Measurements from ENCODE around the gene TTLL12. TPM values are rescaled to one million over a fixed set of nuclear protein-coding genes. Genes with fewer than 3 reads are reported as not detected.
"Not testable (repeated sequence)": the region's sequence is repeated elsewhere in the genome, so short reads cannot be mapped to it uniquely, and the experiment has no call there.

Gene TTLL12
- total RNA-seq, 1 experiment from 2014 or later: 113 TPM

DNA sequence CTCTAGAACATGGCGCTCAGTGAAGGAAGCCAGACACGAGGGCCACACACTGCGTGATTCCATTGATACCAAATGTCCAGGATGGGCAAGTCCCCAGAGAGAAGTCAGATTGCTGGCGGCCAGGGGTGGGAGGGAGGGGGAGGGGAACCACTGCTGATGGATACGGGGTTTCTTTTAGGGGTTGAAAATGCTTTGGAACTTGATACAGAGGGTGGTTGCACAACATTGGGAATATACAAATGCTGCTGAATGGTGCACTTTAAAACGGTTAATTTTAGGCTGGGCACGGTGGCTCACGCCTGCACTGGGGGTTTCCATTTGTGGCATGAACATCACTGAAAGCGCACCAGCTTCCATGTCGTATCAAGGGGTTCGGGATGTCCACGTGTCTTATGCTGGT lies 30.5 kb downstream of the TTLL12 start:
- no peak for DNase-seq (ENCODE audit: low read depth)

DNA sequence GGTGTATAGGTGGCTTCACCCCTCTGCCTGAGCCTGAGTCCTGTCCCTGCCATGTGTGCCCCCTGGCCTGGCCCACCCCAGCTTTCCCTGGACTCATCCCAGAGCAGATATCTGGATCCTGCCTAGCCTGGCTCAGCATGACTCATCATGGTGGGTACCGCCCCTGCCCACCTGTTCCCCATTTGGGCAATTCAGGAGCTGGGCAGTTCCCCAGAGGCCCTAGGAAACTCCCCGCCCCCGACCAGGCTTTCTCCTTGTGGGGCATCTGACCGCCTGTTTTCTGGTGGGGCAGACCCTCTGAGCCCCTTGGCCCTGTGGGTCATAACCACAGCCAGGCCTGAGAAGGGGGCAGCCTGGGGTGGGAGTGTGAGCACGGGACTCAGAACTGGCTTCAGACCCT lies 31.1 kb downstream of the TTLL12 start:
- DNase-seq (ENCODE audit: low read depth): no peak

DNA sequence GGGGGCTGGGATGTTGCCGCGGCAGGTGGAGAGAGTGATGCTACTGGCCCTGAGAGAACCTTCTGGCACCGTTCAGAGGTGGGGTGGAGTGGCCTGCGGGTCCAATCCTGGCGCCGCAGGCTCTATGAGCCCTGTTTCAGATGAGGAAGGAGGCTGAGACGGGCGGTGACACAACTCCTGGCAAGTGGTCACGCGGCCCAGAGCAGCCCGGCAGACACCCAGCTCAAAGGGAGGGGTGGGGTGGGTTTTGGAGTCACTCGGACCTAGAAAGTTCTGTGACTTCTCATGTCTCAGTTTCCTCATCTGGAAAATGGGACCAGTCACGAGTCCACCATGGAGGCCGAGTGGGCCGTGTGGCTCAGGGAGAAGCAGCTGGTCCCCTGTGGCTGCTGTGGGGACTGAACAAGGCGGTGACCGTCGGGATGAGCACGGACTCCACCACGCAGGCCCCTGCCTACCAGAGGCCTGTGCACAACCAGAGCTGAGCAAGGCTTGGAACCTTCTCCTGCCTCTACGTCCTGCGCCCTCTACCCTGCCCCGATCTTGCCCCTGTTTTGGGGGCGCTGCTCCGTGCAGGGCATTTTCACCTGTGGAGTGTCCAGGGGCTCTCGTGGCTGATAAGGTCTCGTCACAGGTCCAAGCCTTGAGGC lies 31.9 kb downstream of the TTLL12 start:
- no peak for DNase-seq (ENCODE audit: low read depth)

- DNase-seq (ENCODE audit: low read depth): no peak
These were observed 33.0 kb downstream of the TTLL12 start for GRCh38 chr22:43153899-43154298.

- DNase-seq (ENCODE audit: low read depth): peak; percentile 63
These were observed 34.4 kb downstream of the TTLL12 start for GRCh38 chr22:43152357-43153071.

- no peak for DNase-seq (ENCODE audit: low read depth)
These were observed 35.0 kb downstream of the TTLL12 start for GRCh38 chr22:43152003-43152356.

DNA sequence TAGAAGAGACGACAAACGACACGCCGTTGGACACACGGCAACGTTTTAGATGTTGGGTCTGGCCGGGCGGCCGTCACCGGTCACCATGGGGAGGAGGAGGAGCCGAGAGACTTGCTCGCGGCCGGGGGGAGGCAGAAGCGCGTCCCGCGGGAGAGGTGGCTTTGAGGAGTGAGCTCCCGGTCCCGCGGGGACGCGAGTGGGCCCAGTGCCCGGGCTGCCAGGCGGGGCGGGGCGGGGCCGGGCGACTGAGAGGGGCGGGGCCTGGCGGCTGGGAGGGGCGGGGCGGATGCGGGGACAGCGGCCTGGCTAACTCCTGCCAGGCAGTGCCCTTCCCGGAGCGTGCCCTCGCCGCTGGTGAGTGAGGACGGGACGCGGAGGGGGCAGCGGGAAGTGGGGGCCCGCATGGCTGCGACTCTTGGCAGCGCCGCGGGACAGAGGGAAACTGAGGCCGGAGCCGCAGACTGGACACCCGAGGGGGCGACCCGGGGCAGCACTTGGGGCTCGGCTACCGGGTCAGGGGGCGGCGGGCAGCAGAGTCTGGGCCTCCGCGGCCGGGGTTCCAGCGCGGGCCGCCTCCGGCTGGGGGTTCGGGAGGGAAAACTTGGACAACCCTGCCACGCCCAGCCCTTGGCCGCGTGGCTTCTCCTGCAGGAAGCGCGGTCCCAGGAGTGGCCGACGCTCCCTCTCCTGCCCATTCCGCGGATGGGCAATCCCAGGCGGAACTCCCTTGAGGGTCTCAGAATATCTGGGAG lies 35.5 kb downstream of the TTLL12 start, which contains the start of gene TSPO:
Gene TSPO (plus strand): TSS at position 309 of the 752 bp plus-strand sequence. CDS start 7,680 bp downstream, outside the sequence.
- peak; percentile 30 for DNase-seq (ENCODE audit: low read depth)

DNA sequence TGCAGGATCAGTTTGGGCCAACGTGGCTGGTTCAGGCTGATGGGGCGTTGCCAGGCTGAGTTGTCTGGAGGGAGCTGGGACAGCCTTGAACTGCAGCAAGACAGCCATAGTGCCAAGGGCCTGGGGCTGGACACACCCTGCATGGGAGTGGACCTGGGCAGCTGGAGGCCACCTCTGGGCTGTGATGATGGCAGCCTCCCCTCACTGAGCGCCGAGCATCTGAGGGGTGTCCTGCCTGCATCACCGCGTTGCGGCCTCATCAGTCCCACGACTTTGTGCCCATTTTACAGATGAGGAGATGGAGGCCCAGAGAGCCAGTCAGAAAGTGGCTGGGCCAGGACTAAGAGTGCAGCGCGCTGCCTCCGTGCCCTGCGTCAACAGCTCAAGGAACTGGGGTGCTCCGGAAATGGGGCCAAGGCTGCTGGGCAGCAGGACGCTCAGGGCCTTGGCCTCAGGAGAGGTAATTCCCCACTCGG lies 36.2 kb downstream of the TTLL12 start:
- DNase-seq (ENCODE audit: low read depth): no peak

- no peak for DNase-seq (ENCODE audit: low read depth)
These were observed 38.4 kb downstream of the TTLL12 start for GRCh38 chr22:43148581-43148980.

GRCh38 chr22:43147821-43148220 lies 39.1 kb downstream of the TTLL12 start:
- no peak for DNase-seq (ENCODE audit: low read depth)

DNA sequence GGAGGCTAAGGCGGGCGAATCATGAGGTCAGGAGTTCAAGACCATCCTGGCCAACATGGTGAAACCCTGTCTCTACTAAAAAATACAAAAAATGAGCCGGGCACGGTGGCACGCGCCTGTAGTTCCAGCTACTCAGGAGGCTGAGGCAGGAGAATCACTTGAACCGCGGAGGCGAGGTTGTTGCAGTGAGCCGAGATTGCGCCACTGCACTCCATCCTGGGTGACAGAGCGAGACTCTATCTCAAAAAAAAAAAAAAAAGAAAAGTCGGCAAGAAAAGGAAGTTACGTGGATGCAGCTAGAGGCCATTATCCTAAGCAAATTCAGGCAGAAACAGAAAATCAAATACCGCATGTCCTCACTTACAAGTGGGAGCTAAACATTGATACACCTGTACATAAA lies 40.6 kb downstream of the TTLL12 start:
- not testable (repeated sequence) for DNase-seq (ENCODE audit: low read depth)

- DNase-seq (ENCODE audit: low read depth): not testable (repeated sequence)
These were observed 41.6 kb downstream of the TTLL12 start for GRCh38 chr22:43145371-43145770.

DNA sequence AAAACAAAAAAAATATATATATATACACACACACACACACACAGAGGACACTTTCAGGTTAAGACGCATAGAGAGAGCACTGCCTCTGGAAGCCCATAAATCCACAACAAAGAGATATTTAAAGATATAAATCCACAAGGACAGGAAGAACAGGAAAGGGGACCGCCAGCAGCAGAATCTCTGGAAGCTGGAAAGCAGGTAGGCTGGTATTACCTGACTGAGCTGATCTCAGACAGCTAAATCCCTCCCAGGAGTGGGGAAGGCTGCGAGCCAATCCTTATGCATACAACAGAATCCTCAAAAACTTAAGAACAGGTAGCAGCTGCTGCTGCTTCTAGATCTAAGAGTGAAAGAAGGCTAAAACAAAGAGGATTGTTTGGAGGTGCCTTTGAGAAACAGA lies 42.0 kb downstream of the TTLL12 start:
- no peak for DNase-seq (ENCODE audit: low read depth)

DNA sequence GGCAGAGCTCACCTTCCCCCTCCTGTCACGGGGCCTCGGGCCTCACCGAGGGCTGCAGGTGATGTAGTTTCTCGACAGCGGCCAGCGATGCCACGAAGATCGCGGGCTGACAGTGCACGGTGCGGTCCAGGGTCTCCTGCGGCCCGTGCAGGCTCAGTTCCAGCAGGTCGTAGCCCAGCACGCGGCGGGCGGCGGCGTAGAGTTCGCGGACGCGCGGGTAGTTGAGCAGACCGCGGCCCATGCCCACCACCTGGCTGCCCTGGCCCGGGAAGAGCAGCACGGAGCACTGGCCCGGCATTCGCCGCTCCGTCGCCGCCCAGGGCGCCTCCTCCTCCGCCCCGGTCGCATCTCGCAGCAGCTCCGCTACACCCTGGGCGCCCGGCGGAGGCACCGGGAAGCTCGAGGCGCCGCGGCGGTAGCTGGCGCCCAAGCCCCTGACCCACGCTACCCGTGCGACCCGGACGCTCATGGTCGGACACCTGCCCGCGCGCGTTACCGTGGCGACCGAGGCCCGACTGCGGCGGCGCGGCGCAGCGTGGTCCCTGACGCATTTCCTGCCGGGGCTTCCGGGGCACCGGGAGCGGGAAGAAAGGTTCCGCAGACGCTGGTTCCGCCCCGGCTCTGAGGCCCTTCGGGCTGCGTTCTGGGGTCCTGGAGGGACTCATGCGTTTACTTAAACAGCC lies 43.9 kb downstream of the TTLL12 start, which contains the start of gene MCAT:
Gene MCAT (minus strand): TSS at position 519 of the 683 bp plus-strand sequence. CDS start 50 bp downstream, at position 469.
- peak; percentile 77 for DNase-seq (ENCODE audit: low read depth)

DNA sequence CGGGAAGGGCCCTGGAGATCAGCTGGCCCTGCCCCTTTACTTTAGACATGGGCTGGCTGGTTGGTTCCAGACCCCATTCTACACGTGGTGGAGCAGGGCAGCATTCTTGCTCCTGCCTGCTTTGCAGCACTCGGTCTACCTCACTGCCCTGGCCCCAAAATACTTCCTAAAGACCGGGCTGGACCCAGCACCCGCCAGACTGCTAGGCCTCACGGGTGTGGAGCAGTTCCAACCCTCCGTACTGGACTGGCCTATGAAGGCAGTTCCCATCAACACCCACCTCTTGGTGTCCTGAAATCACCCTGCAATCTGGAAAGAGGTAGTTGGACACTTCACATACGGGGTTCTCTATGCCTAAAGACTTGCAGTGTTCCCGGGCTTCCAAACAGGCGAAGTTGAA lies 50.1 kb downstream of the TTLL12 start:
- DNase-seq (ENCODE audit: low read depth): no peak

- no peak for DNase-seq (ENCODE audit: low read depth)
These were observed 50.7 kb downstream of the TTLL12 start for GRCh38 chr22:43136255-43136654.

DNA sequence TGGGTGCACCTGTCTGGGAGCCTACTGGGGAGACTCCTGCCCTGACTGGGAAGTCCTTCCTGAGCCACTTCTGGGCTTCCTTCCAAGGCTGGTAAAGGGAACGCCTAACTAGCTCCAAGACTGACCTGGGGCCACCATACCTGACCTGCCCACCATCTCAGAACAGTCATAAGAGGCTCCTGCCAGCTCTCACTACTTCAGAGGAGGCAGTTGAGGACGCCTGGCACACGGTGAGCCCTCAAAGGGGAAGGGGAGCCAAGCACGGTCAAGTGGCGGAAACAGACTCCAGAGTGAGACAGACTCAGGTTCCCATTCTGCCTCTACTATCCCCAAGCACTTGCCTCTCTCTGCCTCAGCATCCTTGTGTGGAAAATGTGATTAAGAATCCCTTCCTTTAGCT lies 51.4 kb downstream of the TTLL12 start:
- no peak for DNase-seq (ENCODE audit: low read depth)

DNA sequence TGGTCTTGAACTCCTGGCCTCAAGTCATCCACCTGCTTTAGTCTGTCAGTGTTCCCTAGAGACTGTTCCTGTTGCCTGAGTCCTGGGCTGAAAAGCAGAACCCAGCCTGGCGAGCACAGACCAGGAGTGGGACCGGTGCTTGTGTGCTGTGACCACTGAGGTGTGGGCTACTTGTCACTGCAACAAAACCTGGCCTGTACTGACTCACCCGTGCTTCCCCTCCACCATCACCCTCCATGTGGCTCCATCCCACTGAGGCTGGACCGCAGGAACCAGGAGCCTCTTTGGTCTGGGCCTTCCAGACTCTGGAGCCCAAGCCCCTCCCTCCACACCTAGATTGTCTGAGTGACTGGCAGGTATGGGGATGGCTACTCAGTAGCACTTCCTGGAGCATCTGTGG lies 52.4 kb downstream of the TTLL12 start:
- no peak for DNase-seq (ENCODE audit: low read depth)

GRCh38 chr22:43133401-43133800 lies 53.5 kb downstream of the TTLL12 start:
- DNase-seq (ENCODE audit: low read depth): no peak

DNA sequence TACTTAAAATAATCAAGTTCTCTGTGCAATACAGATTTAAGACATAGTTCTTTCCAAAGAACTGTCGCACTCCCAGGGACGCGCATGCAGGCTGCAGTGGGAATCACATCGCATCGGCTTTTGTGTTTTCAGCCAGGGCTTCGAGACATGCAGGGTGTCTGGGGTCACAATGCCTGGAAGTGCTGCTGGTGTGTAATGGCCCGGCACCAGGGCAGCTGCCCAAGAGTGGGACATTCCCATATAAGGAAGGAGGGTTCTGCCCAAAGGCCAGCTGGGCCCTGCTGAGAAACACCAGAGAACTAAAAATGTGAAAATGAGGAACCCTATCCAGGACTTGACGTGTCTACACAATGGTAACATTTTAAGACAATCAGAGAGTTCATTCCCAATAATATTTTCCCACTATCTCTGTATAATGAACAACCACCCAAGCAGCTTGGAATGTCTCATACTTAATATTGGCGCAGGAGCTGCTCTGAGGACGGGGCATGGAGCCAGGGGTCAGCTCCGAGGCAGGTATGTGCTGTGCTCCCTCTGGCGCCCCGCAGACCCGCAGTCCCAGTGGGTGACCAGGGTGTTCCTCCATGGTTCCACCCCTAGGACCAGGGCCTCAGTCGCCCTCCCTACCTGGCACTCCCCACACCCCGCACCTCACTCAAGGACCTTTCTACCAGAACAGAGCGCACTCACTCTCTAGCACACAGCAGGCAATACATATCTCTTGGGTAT lies 55.0 kb downstream of the TTLL12 start:
- no peak for DNase-seq (ENCODE audit: low read depth)
